HepG2 (cell line): ENCODE results near the gene SDK1. TPM values are rescaled to one million over a fixed set of nuclear protein-coding genes. Genes with fewer than 3 reads are reported as not detected.

ENCODE experiments used
- ATAC-seq: fragments of 200-7000 bp; cut with Tn5 transposase; 3 replicates; pipeline ENCODE4 v1.9.1; 2020; ENCODE audit warnings: mild to moderate bottlenecking, moderate library complexity
- BruUV-seq: library from RNA; stranded (reverse); fragments of 400-500 nt; replicated peaks from 2 replicates; lab custom pipeline; 2021; lab: Mats Ljungman, UMichigan
- CTCF ChIA-PET: fragments of 300-600 bp; formaldehyde crosslinking; extraction: SDS; loops from one replicate; lab custom pipeline; 2021; ENCODE audit warnings: low total read pairs, inconsistent platforms, low intra/inter-chr PET ratio; lab: Yijun Ruan, JAX
- POLR2A ChIA-PET: fragments of 350-600 bp; sonication (Branson Sonifier 250); formaldehyde crosslinking; loops from one replicate; lab custom pipeline; 2020; ENCODE audit warnings: antibody characterized with exemption, inconsistent platforms; lab: Yijun Ruan, JAX
- DNase-seq: peaks from one replicate; pipeline ENCODE4 v3.0.0-alpha.2; 2015; ENCODE audit warnings: low spot score
- FAIRE-seq: peaks from 3 replicates; lab custom pipeline; 2011; peaks lifted over from hg19 to GRCh38; lab: Jason Lieb, UNC
- H2AFZ ChIP-seq: one replicate; pipeline ENCODE4 v1.6.1; 2011; ENCODE audit warnings: low read length, inconsistent platforms
- H3K27ac ChIP-seq: fragments of 300-600 bp; 3 replicates; pipeline ENCODE4 v1.8.0; 2011; ENCODE audit warnings: mixed run types, mild to moderate bottlenecking, mixed read lengths, low read length, inconsistent platforms; ENCODE audit not compliant: insufficient read depth; ENCODE audit errors: extremely low read length
- H3K27me3 ChIP-seq, 2 experiments: fragments of 200-600 bp in 1 of 2; 2 replicates in 1 of 2; 3 replicates in 1 of 2; pipeline versions ENCODE4 v1.6.0 to v1.8.0; 2011; ENCODE audit warnings: low read length in 2 of 2, mild to moderate bottlenecking in 2 of 2, moderate library complexity in 2 of 2, inconsistent platforms in 1 of 2; ENCODE audit not compliant: insufficient read depth in 2 of 2, control insufficient read depth in 1 of 2
- H3K36me3 ChIP-seq, 2 experiments: fragments of 200-600 bp in 1 of 2; replicated peaks in 1 of 2; 2 replicates in 1 of 2; 3 replicates in 1 of 2; pipeline versions ENCODE4 v1.5.1 to v1.8.0; 2011; ENCODE audit warnings: low read length in 2 of 2, inconsistent platforms in 1 of 2; ENCODE audit not compliant: insufficient read depth in 2 of 2, control insufficient read depth in 1 of 2
- H3K4me1 ChIP-seq: 2 replicates; pipeline ENCODE4 v1.5.1; 2012; ENCODE audit warnings: low read length, inconsistent platforms; ENCODE audit not compliant: insufficient read depth
- H3K4me2 ChIP-seq: 2 replicates; pipeline ENCODE4 v1.6.0; 2011; ENCODE audit warnings: low read depth, low read length, inconsistent platforms
- H3K4me3 ChIP-seq, 3 experiments: fragments of 200-600 bp in 1 of 3; sonication (generic), shearing (Covaris generic) in 1 of 3; replicated peaks in 1 of 3; 2 replicates each; pipeline ENCODE4 v1.5.1; 2011 to 2016; ENCODE audit warnings: low read length in 3 of 3, inconsistent platforms in 2 of 3, low read depth in 2 of 3, mild to moderate bottlenecking in 2 of 3, control low read depth in 1 of 3, mixed read lengths in 1 of 3; ENCODE audit not compliant: insufficient read depth in 1 of 3
- H3K79me2 ChIP-seq: one replicate; pipeline ENCODE4 v1.6.1; 2011; ENCODE audit warnings: low read length, inconsistent platforms; ENCODE audit not compliant: insufficient read depth
- H3K9ac ChIP-seq: 2 replicates; pipeline ENCODE4 v1.6.0; 2011; ENCODE audit warnings: mild to moderate bottlenecking, low read depth, low read length, inconsistent platforms; ENCODE audit not compliant: insufficient read depth
- H3K9me3 ChIP-seq: 2 replicates; pipeline ENCODE4 v1.5.1; 2012; ENCODE audit warnings: mild to moderate bottlenecking, low read length
- H4K20me1 ChIP-seq: 2 replicates; pipeline ENCODE4 v1.6.0; 2011; ENCODE audit warnings: inconsistent platforms, mild to moderate bottlenecking, low read length, moderate library complexity; ENCODE audit not compliant: insufficient read depth
- ETV6 ChIP-seq: sonication (generic); formaldehyde crosslinking; conservative IDR thresholded peaks from 2 replicates; pipeline ENCODE4 v1.4.0; 2020; ENCODE audit warnings: missing genetic modification reagents
- MTA3 ChIP-seq: sonication (generic); formaldehyde crosslinking; IDR thresholded peaks from 2 replicates; pipeline ENCODE4 v1.4.0; 2020; ENCODE audit warnings: missing genetic modification reagents
- NR0B2 ChIP-seq: sonication (generic); formaldehyde crosslinking; IDR thresholded peaks from 2 replicates; pipeline ENCODE4 v1.4.0; 2020; ENCODE audit warnings: mild to moderate bottlenecking, missing genetic modification reagents
- SKIL ChIP-seq: sonication (generic); formaldehyde crosslinking; IDR thresholded peaks from 2 replicates; pipeline ENCODE4 v1.8.0; 2022; ENCODE audit warnings: missing genetic modification reagents, mild to moderate bottlenecking, moderate library complexity, borderline replicate concordance
- SNAI1 ChIP-seq: sonication (generic); formaldehyde crosslinking; IDR thresholded peaks from 2 replicates; pipeline ENCODE4 v1.5.0; 2020; ENCODE audit warnings: mild to moderate bottlenecking, missing genetic modification reagents, borderline replicate concordance
- YY1 ChIP-seq: IDR thresholded peaks from 2 replicates; pipeline ENCODE4 v1.6.1; 2011; ENCODE audit warnings: low read length, low read depth, moderate library complexity, mild to moderate bottlenecking; ENCODE audit not compliant: insufficient read depth, insufficient replicate concordance
- ZMYM3 ChIP-seq: sonication (generic); formaldehyde crosslinking; IDR thresholded peaks from 2 replicates; pipeline ENCODE4 v1.5.1; 2020; ENCODE audit warnings: mild to moderate bottlenecking, missing genetic modification reagents
- ZNF552 ChIP-seq: sonication (generic); formaldehyde crosslinking; IDR thresholded peaks from 2 replicates; pipeline ENCODE4 v1.9.0; 2022; ENCODE audit warnings: missing genetic modification reagents, mild to moderate bottlenecking, borderline replicate concordance
- ZNF646 ChIP-seq: sonication (generic); formaldehyde crosslinking; IDR thresholded peaks from 2 replicates; pipeline ENCODE4 v1.9.0; 2021; ENCODE audit warnings: mild to moderate bottlenecking, missing genetic modification reagents
- WGBS: methylation state at CpG from one replicate; pipeline ENCODE4 v1.1.6; 2017; ENCODE audit warnings: low lambda C conversion rate; 5-methylcytosine and 5-hydroxymethylcytosine counted together
- in situ Hi-C: cut with HindIII; loops from 2 replicates; pipeline ENCODE4 v1.10.0; 2017; ENCODE audit warnings: low pct_unique_long_range_greater_than_20kb; ENCODE audit not compliant: extremely low pct_ligation_motif_present
- intact Hi-C: fragments of 100-400 bp; cut with micrococcal nuclease; formaldehyde crosslinking; loops from one replicate; pipeline ENCODE4 v1.10.0; 2022; ENCODE audit not compliant: unreplicated experiment
- polyA plus RNA-seq, 8 experiments: library from polyadenylated mRNA; depleted of rRNA in 3 of 8; stranded (reverse) in 7 of 8; unstranded in 1 of 8; fragments of >200 nt; fragmentation: Illumina TruSeq in 4 of 8; extraction: Trizol in 4 of 8; gene quantifications; 2 replicates each; pipeline versions ENCODE4 v1.2.1 to v1.2.3, GENCODE V29; 2011 to 2016; ENCODE audit warnings: low read depth in 4 of 8, missing spikeins in 1 of 8, mixed read lengths in 1 of 8; ENCODE audit not compliant: insufficient read depth in 1 of 8
- total RNA-seq, 5 experiments: library from RNA; depleted of rRNA; stranded (reverse); fragments of >200 nt; fragmentation: Illumina TruSeq; extraction: Trizol; gene quantifications; 2 replicates each; pipeline ENCODE4 v1.2.3, GENCODE V29; 2016; ENCODE audit warnings: low read depth in 1 of 5

The SDK1 gene
- total and polyA plus RNA-seq, 2 of the 13 experiments (the other 11 are each of a cell fraction or from before 2014, with no cell fraction given) = 0.35 to 2.4 TPM

- no TSS peak for BruUV-seq
- TF ChIP-seq SKIL (CRISPR knock-in tag) (no peak), NR0B2 (no peak), ZMYM3 (no peak), MTA3 (no peak), ZNF552 (CRISPR knock-in tag) (no peak), ZNF646 (no peak), ETV6 (CRISPR knock-in tag) (no peak), YY1 (no peak), SNAI1 (CRISPR knock-in tag) (no peak)
- H3K4me1 ChIP-seq = peaks cover 9% of the 10 kb centered on the region; the same call in 1 of the 2 replicates
- no peak for FAIRE-seq
- CTCF ChIA-PET = no interaction called here
- H2AFZ ChIP-seq = no peak overlapping the region
- no peak overlapping the region for H3K9ac ChIP-seq
- no peaks in the 10 kb centered on the region for H3K79me2 ChIP-seq
- ATAC-seq = no peak
- no peaks in the 10 kb centered on the region for H3K9me3 ChIP-seq
- no peak overlapping the region for H3K4me3 ChIP-seq
- intact Hi-C loops (no loop called here), in situ Hi-C loops (no loop called here)
- no peaks in the 10 kb centered on the region for H3K36me3 ChIP-seq
- no peak overlapping the region for H3K4me2 ChIP-seq
- DNase-seq = no peak
- no peaks in the 10 kb centered on the region for H3K27me3 ChIP-seq
- 85% methylated on average over 4 of the region's 4 CpGs for WGBS
- H4K20me1 ChIP-seq = no peaks in the 10 kb centered on the region
- POLR2A ChIA-PET = no interaction called here
- no peak overlapping the region for H3K27ac ChIP-seq
Measured at GRCh38 chr7:3429981-3430380, 128.9 kb downstream of the SDK1 start.
